ENCODE results near the gene PCYT2. TPM values are rescaled to one million over a fixed set of nuclear protein-coding genes. Genes with fewer than 3 reads are reported as not detected.
A peak's percentile ranks its signal among the peaks of the same experiment; 100 is the strongest.

The PCYT2 gene
- total RNA-seq, 1 donor from 2014 or later, result 44.1 TPM

GRCh38 chr17:81863833-81864768, 47.1 kb downstream of the PCYT2 start:
- DNase-seq (no peak), ATAC-seq (ENCODE audit: low read depth) (no peak)
- Mint-ChIP-seq H3K36me3 (ENCODE audit: low read depth) (peaks cover 34% of the 10 kb centered on the region), H3K27ac (no peak overlapping the region), H3K27me3 (no peaks in the 10 kb centered on the region), H3K9me3 (no peaks in the 10 kb centered on the region), H3K4me3 (no peak overlapping the region), H3K4me1 (peaks cover 34% of the 10 kb centered on the region)
- intact Hi-C loops (cut with micrococcal nuclease), result loop anchor here (10.0 kb wide), 1 partner anchor 349 kb away; the partner anchor contains the start of gene ACTG1
- CTCF ChIA-PET, result no interaction called here
- POLR2A ChIA-PET, result interaction anchor here (0.6 kb wide), 2 partner anchors 114 to 1328 kb away, joined by 3 to 6 read pairs; no protein-coding TSS in a partner anchor
- TF ChIP-seq CTCF (IDR thresholded peaks at IDR 0.05), result no peak

GRCh38 chr17:81863123-81863675, 48.0 kb downstream of the PCYT2 start:
- ChIA-PET POLR2A (interaction anchor here (0.6 kb wide), 1 partner anchor 115 kb away, joined by 3 read pairs; no protein-coding TSS in a partner anchor), CTCF (no interaction called here)
- no peak for ATAC-seq (ENCODE audit: low read depth)
- H3K27ac Mint-ChIP-seq, result no peak overlapping the region
- peak overlapping the region; percentile 19 for H3K4me3 Mint-ChIP-seq
- H3K9me3 Mint-ChIP-seq, result no peaks in the 10 kb centered on the region
- intact Hi-C loops (cut with micrococcal nuclease), result loop anchor here (10.0 kb wide), 1 partner anchor 348 kb away; the partner anchor contains the start of gene ACTG1
- H3K27me3 Mint-ChIP-seq, result no peaks in the 10 kb centered on the region
- DNase-seq, result no peak
- H3K36me3 Mint-ChIP-seq (ENCODE audit: low read depth), result peaks cover 33% of the 10 kb centered on the region
- peaks cover 38% of the 10 kb centered on the region for H3K4me1 Mint-ChIP-seq
- TF ChIP-seq CTCF (IDR thresholded peaks at IDR 0.05), result no peak

- DNase-seq (peak; percentile 100), ATAC-seq (ENCODE audit: low read depth) (peak; percentile 90)
- intact Hi-C loops (cut with micrococcal nuclease), result loop anchor here (1.0 to 10.0 kb wide), 14 partner anchors 10 to 346 kb away; partner anchors contain the start of genes ACTG1, ALYREF, ANAPC11 and ARHGDIA
- Mint-ChIP-seq H3K36me3 (ENCODE audit: low read depth) (peaks cover 33% of the 10 kb centered on the region), H3K4me3 (peak overlapping the region; percentile 89), H3K27me3 (no peaks in the 10 kb centered on the region), H3K27ac (peak overlapping the region; percentile 94), H3K4me1 (peaks cover 30% of the 10 kb centered on the region), H3K9me3 (no peaks in the 10 kb centered on the region)
- no peak for TF ChIP-seq CTCF (IDR thresholded peaks at IDR 0.05)
- ChIA-PET CTCF (no interaction called here), POLR2A (interaction anchor here (0.6 to 3.9 kb wide), 19 partner anchors 10 to 1596 kb away, joined by 3 to 77 read pairs (median 5); partner anchors contain the start of genes ACTG1, ALYREF, ANAPC11 and ARHGDIA)
Observed at GRCh38 chr17:81860756-81861568, 50.2 kb downstream of the PCYT2 start.

- peak; percentile 88 for DNase-seq
- peaks cover 30% of the 10 kb centered on the region for H3K4me1 Mint-ChIP-seq
- no peak for ATAC-seq (ENCODE audit: low read depth)
Observed at GRCh38 chr17:81859906-81860755, 51.1 kb downstream of the PCYT2 start, which contains the start of gene P4HB. Gene P4HB, minus strand, starts transcription at chr17:81860535. Its CDS starts 64 bp downstream, at chr17:81860471.

More at GRCh38 chr17:81859906-81860755, 51.1 kb downstream of the PCYT2 start, which contains the start of gene P4HB:
- Mint-ChIP-seq H3K4me3 (peak within 1 kb of the TSS; percentile 89), H3K27ac (peak within 1 kb of the TSS; percentile 94), H3K36me3 (ENCODE audit: low read depth) (peaks cover 41% of the 10 kb centered on the region), H3K27me3 (no peaks in the 10 kb centered on the region), H3K9me3 (no peaks in the 10 kb centered on the region)
- intact Hi-C loops (cut with micrococcal nuclease), result loop anchor here (1.0 to 10.0 kb wide), 12 partner anchors 31 to 345 kb away; partner anchors contain the start of genes ACTG1, ALYREF, ANAPC11 and ARL16
- ChIA-PET CTCF (no interaction called here), POLR2A (interaction anchor here (0.6 to 3.9 kb wide), 18 partner anchors 11 to 594 kb away, joined by 3 to 77 read pairs (median 6); partner anchors contain the start of genes ACTG1, ARHGDIA, ARL16 and DCXR)
- TF ChIP-seq CTCF (IDR thresholded peaks at IDR 0.05), result no peak

Data from activated B cell treated with CpG ODN at 0.5 μM for 24 hours (primary cell).